Thymus (tissue), 11 donors: Measurements from ENCODE around the gene NOX3. TPM values are rescaled to one million over a fixed set of nuclear protein-coding genes. Genes with fewer than 3 reads are reported as not detected.

Source experiments
- DNase-seq, 9 donors: peaks; one replicate each; pipeline ENCODE4 v3.0.0-alpha.2; 2013; ENCODE audit warnings: low spot score in 9 of 9, low read depth in 6 of 9, missing footprints in 1 of 9
- H3K27ac ChIP-seq, 2 donors: one replicate each; pipeline ENCODE4 v1.5.1; 2013; ENCODE audit warnings: control low read depth in 1 of 2, low read depth in 1 of 2, low read length in 1 of 2, mild to moderate bottlenecking in 1 of 2, moderate library complexity in 1 of 2
- H3K27me3 ChIP-seq, 2 donors: one replicate each; pipeline ENCODE4 v1.5.1; 2013; ENCODE audit warnings: low read length in 1 of 2; ENCODE audit not compliant: control insufficient read depth in 2 of 2, insufficient read depth in 1 of 2
- H3K36me3 ChIP-seq, 2 donors: one replicate each; pipeline ENCODE4 v1.5.1; 2013; ENCODE audit warnings: low read length in 1 of 2, mild to moderate bottlenecking in 1 of 2, moderate library complexity in 1 of 2; ENCODE audit not compliant: control insufficient read depth in 2 of 2, insufficient read depth in 2 of 2
- H3K4me1 ChIP-seq, 2 donors: one replicate each; pipeline ENCODE4 v1.5.1; 2013; ENCODE audit warnings: low read length in 2 of 2; ENCODE audit not compliant: control insufficient read depth in 2 of 2, insufficient read depth in 2 of 2
- H3K4me3 ChIP-seq, 2 donors: one replicate each; pipeline ENCODE4 v1.5.1; 2013; ENCODE audit warnings: low read length in 2 of 2, control low read depth in 1 of 2, mild to moderate bottlenecking in 1 of 2
- H3K9me3 ChIP-seq, 2 donors: one replicate each; pipeline ENCODE4 v1.5.1; 2013; ENCODE audit warnings: low read length in 1 of 2, mild to moderate bottlenecking in 1 of 2; ENCODE audit not compliant: control insufficient read depth in 2 of 2, insufficient read depth in 1 of 2
- WGBS: extraction: QIAGEN DNeasy Blood & Tissue Kit; methylation state at CpG from one replicate; pipeline ENCODE4 v1.1.7; 2013; 5-methylcytosine and 5-hydroxymethylcytosine counted together
- polyA plus RNA-seq: library from polyadenylated mRNA; stranded (reverse); fragments of 200-250 nt; gene quantifications from one replicate; pipeline ENCODE4 v1.2.3, GENCODE V29; 2013
- total RNA-seq: library from RNA; stranded (reverse); fragments of 120-200 nt; gene quantifications from one replicate; pipeline ENCODE4 v1.2.4, GENCODE V29; 2013
- donor health status: healthy.

Gene NOX3
- total and polyA plus RNA-seq, 2 donors = not detected

DNA sequence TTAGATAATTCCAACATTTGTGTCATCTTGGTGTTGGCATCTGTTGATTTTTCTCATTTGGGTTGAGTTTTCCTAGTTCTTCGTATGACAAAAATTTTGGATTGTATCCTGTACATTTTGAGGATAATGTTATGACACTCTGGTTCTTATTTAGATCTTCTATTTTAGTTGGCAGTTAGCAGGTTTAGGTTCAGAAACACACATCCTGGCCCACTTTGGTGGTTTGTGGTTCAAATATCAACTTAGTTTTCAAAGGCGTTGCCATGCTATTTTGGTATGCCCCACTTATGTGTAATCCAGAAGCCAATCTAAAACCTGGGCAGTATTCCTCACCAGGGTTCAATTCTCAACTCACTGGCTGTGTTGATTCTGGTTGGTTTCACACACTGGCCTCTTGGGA, 68.2 kb downstream of the NOX3 start:
- H3K27ac ChIP-seq = no peak overlapping the region
- H3K4me1 ChIP-seq = no peaks in the 10 kb centered on the region
- H3K36me3 ChIP-seq = no peaks in the 10 kb centered on the region
- H3K27me3 ChIP-seq = no peaks in the 10 kb centered on the region
- 79% methylated on average over 2 of the region's 2 CpGs for WGBS
- no peaks in the 10 kb centered on the region for H3K9me3 ChIP-seq
- H3K4me3 ChIP-seq = no peak overlapping the region
- peak in 1 of 9 donors; percentile 6 for DNase-seq

- no peak overlapping the region for H3K4me3 ChIP-seq
- no peaks in the 10 kb centered on the region for H3K36me3 ChIP-seq
- no peaks in the 10 kb centered on the region for H3K27me3 ChIP-seq
- H3K9me3 ChIP-seq = no peaks in the 10 kb centered on the region
- H3K27ac ChIP-seq = no peak overlapping the region
- H3K4me1 ChIP-seq = no peaks in the 10 kb centered on the region
- 98% methylated on average over 15 of the region's 15 CpGs for WGBS
- no peak for DNase-seq
Observed at GRCh38 chr6:155384321-155384952, 71.2 kb downstream of the NOX3 start.

DNA sequence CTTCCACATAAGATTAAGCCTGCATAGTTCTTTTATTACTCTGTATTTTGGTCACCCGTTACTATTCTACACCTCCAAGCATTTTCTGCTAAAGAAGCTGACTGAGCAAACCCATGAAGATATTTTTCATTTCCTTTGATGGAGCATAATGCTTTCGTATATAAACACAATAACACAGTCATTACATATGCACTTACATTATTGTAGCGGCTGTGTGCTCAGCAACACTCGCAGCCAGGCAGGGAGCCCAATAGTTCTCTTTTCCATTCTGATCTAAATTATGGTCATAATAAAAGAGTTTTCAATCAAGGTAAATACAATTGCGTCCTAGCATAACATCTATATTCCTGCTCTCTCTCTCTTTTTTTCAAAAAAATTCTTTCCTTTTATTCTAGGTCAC, 71.7 kb downstream of the NOX3 start:
- no peak for DNase-seq
- 98% methylated on average over 5 of the region's 5 CpGs for WGBS
- no peak overlapping the region for H3K27ac ChIP-seq
- H3K4me3 ChIP-seq = no peak overlapping the region
- no peaks in the 10 kb centered on the region for H3K9me3 ChIP-seq
- H3K36me3 ChIP-seq = no peaks in the 10 kb centered on the region
- no peaks in the 10 kb centered on the region for H3K27me3 ChIP-seq
- no peaks in the 10 kb centered on the region for H3K4me1 ChIP-seq

GRCh38 chr6:155382338-155382685, 73.3 kb downstream of the NOX3 start:
- H3K4me3 ChIP-seq = no peak overlapping the region
- DNase-seq = no peak
- H3K27me3 ChIP-seq = no peaks in the 10 kb centered on the region
- no peaks in the 10 kb centered on the region for H3K4me1 ChIP-seq
- H3K36me3 ChIP-seq = no peaks in the 10 kb centered on the region
- no peaks in the 10 kb centered on the region for H3K9me3 ChIP-seq
- 95% methylated on average over 3 of the region's 3 CpGs for WGBS
- H3K27ac ChIP-seq = no peak overlapping the region

- H3K4me3 ChIP-seq = no peak overlapping the region
- DNase-seq = no peak
- no peak overlapping the region for H3K27ac ChIP-seq
- H3K36me3 ChIP-seq = no peaks in the 10 kb centered on the region
- 84% methylated on average over 5 of the region's 5 CpGs for WGBS
- H3K27me3 ChIP-seq = no peaks in the 10 kb centered on the region
- H3K4me1 ChIP-seq = no peaks in the 10 kb centered on the region
- no peaks in the 10 kb centered on the region for H3K9me3 ChIP-seq
Observed at GRCh38 chr6:155381673-155382337, 73.8 kb downstream of the NOX3 start.

GRCh38 chr6:155380666-155381332, 74.8 kb downstream of the NOX3 start:
- WGBS = 95% methylated on average over 8 of the region's 8 CpGs

GRCh38 chr6:155378724-155379123, 76.9 kb downstream of the NOX3 start:
- H3K4me3 ChIP-seq = no peak overlapping the region
- DNase-seq = no peak
- no peak overlapping the region for H3K27ac ChIP-seq
- no peaks in the 10 kb centered on the region for H3K27me3 ChIP-seq
- H3K36me3 ChIP-seq = no peaks in the 10 kb centered on the region
- no peaks in the 10 kb centered on the region for H3K9me3 ChIP-seq
- H3K4me1 ChIP-seq = no peaks in the 10 kb centered on the region
- WGBS = 96% methylated on average over 3 of the region's 3 CpGs

More at GRCh38 chr6:155380666-155381332, 74.8 kb downstream of the NOX3 start:
- no peak for DNase-seq
- Histone ChIP-seq H3K4me1 (no peaks in the 10 kb centered on the region), H3K4me3 (no peak overlapping the region), H3K36me3 (no peaks in the 10 kb centered on the region), H3K27ac (no peak overlapping the region), H3K27me3 (no peaks in the 10 kb centered on the region), H3K9me3 (no peaks in the 10 kb centered on the region)

DNA sequence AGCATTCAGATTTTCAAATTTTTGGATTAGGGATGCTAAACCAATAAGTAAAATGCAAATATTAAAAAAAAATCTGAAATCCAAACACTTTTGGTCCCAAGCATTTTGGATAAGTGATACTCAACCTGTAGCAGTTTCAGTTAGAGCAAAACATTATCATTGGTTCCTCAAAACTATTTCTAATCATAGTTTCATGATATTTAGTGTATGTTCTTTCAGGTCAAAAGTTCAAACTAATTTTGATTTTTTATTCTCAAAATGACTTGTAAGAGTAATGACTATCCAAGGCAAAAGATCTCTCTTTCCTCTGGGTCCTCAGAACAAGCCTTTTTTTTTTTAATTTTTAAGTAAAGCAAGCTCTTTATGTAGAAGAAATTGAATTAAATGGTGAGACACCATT, 77.4 kb downstream of the NOX3 start:
- Histone ChIP-seq H3K27ac (no peak overlapping the region), H3K36me3 (no peaks in the 10 kb centered on the region), H3K4me1 (no peaks in the 10 kb centered on the region), H3K9me3 (no peaks in the 10 kb centered on the region), H3K4me3 (no peak overlapping the region), H3K27me3 (no peaks in the 10 kb centered on the region)
- DNase-seq = no peak

DNA sequence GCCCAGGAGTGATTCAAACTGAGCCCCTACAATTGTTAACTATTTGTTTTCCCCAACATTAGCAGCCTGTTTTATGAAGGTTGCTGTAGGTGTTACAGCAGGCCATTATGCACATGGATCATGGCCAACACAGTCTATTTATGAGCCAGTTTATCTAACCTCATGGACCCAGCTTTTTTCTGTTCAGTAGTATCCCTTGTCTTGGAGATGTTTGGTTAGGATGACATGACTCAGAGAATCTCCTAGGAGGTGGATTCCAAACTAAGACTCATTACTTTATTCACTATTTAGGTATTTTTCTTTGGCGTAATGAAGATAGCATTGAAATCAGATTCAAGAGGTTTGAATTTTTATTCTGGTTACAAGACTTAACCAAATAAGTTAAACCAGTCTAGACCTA, 78.6 kb downstream of the NOX3 start:
- WGBS = 97% methylated on average over 1 of the region's 1 CpG
- no peak for DNase-seq

More for the DNA sequence above, 78.6 kb downstream of the NOX3 start:
- H3K36me3 ChIP-seq = no peaks in the 10 kb centered on the region
- H3K9me3 ChIP-seq = no peaks in the 10 kb centered on the region
- no peaks in the 10 kb centered on the region for H3K4me1 ChIP-seq
- H3K27me3 ChIP-seq = no peaks in the 10 kb centered on the region
- no peak overlapping the region for H3K4me3 ChIP-seq
- no peak overlapping the region for H3K27ac ChIP-seq
